ENCODE data around the gene GIMAP1.

- TF ChIP-seq, protein P1, sequence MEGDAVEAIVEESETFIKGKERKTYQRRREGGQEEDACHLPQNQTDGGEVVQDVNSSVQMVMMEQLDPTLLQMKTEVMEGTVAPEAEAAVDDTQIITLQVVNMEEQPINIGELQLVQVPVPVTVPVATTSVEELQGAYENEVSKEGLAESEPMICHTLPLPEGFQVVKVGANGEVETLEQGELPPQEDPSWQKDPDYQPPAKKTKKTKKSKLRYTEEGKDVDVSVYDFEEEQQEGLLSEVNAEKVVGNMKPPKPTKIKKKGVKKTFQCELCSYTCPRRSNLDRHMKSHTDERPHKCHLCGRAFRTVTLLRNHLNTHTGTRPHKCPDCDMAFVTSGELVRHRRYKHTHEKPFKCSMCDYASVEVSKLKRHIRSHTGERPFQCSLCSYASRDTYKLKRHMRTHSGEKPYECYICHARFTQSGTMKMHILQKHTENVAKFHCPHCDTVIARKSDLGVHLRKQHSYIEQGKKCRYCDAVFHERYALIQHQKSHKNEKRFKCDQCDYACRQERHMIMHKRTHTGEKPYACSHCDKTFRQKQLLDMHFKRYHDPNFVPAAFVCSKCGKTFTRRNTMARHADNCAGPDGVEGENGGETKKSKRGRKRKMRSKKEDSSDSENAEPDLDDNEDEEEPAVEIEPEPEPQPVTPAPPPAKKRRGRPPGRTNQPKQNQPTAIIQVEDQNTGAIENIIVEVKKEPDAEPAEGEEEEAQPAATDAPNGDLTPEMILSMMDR (IDR thresholded peaks at IDR 0.05), result no peak
- no peak for TF ChIP-seq POLR2A (IDR thresholded peaks at IDR 0.05)
- no peak for TF ChIP-seq POLR2AphosphoS5 (IDR thresholded peaks at IDR 0.05; ENCODE audit: insufficient read depth in 1 of 2, low read depth in 1 of 2)
These were observed 17.8 kb downstream of the GIMAP1 start for GRCh38 chr7:150734254-150734653.
